ENCODE data around the gene MRPL54.
"Not testable (repeated sequence)": the region's sequence is repeated elsewhere in the genome, so short reads cannot be mapped to it uniquely, and the experiment has no call there.

Gene MRPL54

GRCh38 chr19:3740431-3740830 is 22.1 kb upstream of the MRPL54 start:
- DNase-seq (ENCODE audit: low read depth): no peak

GRCh38 chr19:3743486-3743885 is 19.0 kb upstream of the MRPL54 start:
- no peak for DNase-seq (ENCODE audit: low read depth)

- DNase-seq (ENCODE audit: low read depth): no peak
These were observed 17.0 kb upstream of the MRPL54 start for GRCh38 chr19:3745363-3746045.

GRCh38 chr19:3746371-3747056 is 16.0 kb upstream of the MRPL54 start:
- no peak for DNase-seq (ENCODE audit: low read depth)

- no peak for DNase-seq (ENCODE audit: low read depth)
These were observed 13.5 kb upstream of the MRPL54 start for GRCh38 chr19:3748965-3749364.

- DNase-seq (ENCODE audit: low read depth): no peak
These were observed 12.3 kb upstream of the MRPL54 start for GRCh38 chr19:3750211-3750610.

- no peak for DNase-seq (ENCODE audit: low read depth)
These were observed 11.2 kb upstream of the MRPL54 start for GRCh38 chr19:3751236-3751635.

- no peak for DNase-seq (ENCODE audit: low read depth)
These were observed 10.0 kb upstream of the MRPL54 start for GRCh38 chr19:3752492-3752891.

- no peak for DNase-seq (ENCODE audit: low read depth)
These were observed 8.7 kb upstream of the MRPL54 start for GRCh38 chr19:3753631-3754410.

GRCh38 chr19:3757705-3758104 is 4.8 kb upstream of the MRPL54 start:
- DNase-seq (ENCODE audit: low read depth): not testable (repeated sequence)

- DNase-seq (ENCODE audit: low read depth): not testable (repeated sequence)
These were observed 4.2 kb upstream of the MRPL54 start for GRCh38 chr19:3758297-3758696.

- no peak for DNase-seq (ENCODE audit: low read depth)
These were observed 2.8 kb upstream of the MRPL54 start for GRCh38 chr19:3759482-3760254.

GRCh38 chr19:3760871-3761361 is 1.6 kb upstream of the MRPL54 start:
- DNase-seq (ENCODE audit: low read depth): no peak

GRCh38 chr19:3761382-3762129 is 926 bp upstream of the MRPL54 start, which contains the start of gene APBA3:
TSS of gene APBA3 (minus strand) at chr19:3761692. CDS start at chr19:3760264, 1,428 bp downstream.
- peak; percentile 60 for DNase-seq (ENCODE audit: low read depth)

GRCh38 chr19:3762130-3762473 is 380 bp upstream of the MRPL54 start:
- no peak for DNase-seq (ENCODE audit: low read depth)

- no peak for DNase-seq (ENCODE audit: low read depth)
These were observed 2.6 kb downstream of the MRPL54 start for GRCh38 chr19:3765121-3765520.

GRCh38 chr19:3765757-3766156 is 3.3 kb downstream of the MRPL54 start:
- not testable (repeated sequence) for DNase-seq (ENCODE audit: low read depth)

- DNase-seq (ENCODE audit: low read depth): no peak
These were observed 4.0 kb downstream of the MRPL54 start for GRCh38 chr19:3766520-3766919.

- no peak for DNase-seq (ENCODE audit: low read depth)
These were observed 4.6 kb downstream of the MRPL54 start for GRCh38 chr19:3767050-3767449.

GRCh38 chr19:3768015-3768747 is 5.7 kb downstream of the MRPL54 start:
- DNase-seq (ENCODE audit: low read depth): no peak

- DNase-seq (ENCODE audit: low read depth): no peak
These were observed 6.2 kb downstream of the MRPL54 start for GRCh38 chr19:3768748-3769099.
